HG03558 (cell line): ENCODE results near the gene SDHA.
"Not testable (repeated sequence)": the region's sequence is repeated elsewhere in the genome, so short reads cannot be mapped to it uniquely, and the experiment has no call there.

Source experiments
- ATAC-seq: cut with Tn5 transposase; IDR thresholded peaks from one replicate; pipeline ENCODE4 v1.9.1; 2021; ENCODE audit warnings: moderate number of reproducible peaks; ENCODE audit not compliant: unreplicated experiment; ENCODE audit errors: extremely low read depth

Gene SDHA

GRCh38 chr5:196350-196749, 21.8 kb upstream of the SDHA start:
- no peak for ATAC-seq

- not testable (repeated sequence) for ATAC-seq
Measured at GRCh38 chr5:197031-197430, 21.1 kb upstream of the SDHA start.

GRCh38 chr5:197892-198489, 20.1 kb upstream of the SDHA start:
- ATAC-seq = no peak

GRCh38 chr5:198516-199196, 19.5 kb upstream of the SDHA start:
- ATAC-seq = no peak

- no peak for ATAC-seq
Measured at GRCh38 chr5:199197-199949, 18.7 kb upstream of the SDHA start.

GRCh38 chr5:199950-200645, 18.0 kb upstream of the SDHA start:
- no peak for ATAC-seq

- ATAC-seq = no peak
Measured at GRCh38 chr5:200985-201384, 17.1 kb upstream of the SDHA start.

- no peak for ATAC-seq
Measured at GRCh38 chr5:201672-202071, 16.4 kb upstream of the SDHA start.

GRCh38 chr5:203246-203930, 14.7 kb upstream of the SDHA start:
- no peak for ATAC-seq

- no peak for ATAC-seq
Measured at GRCh38 chr5:204001-204400, 14.1 kb upstream of the SDHA start.

- ATAC-seq = no peak
Measured at GRCh38 chr5:204462-204861, 13.7 kb upstream of the SDHA start.

- no peak for ATAC-seq
Measured at GRCh38 chr5:204966-205670, 13.0 kb upstream of the SDHA start.

GRCh38 chr5:206406-206805, 11.7 kb upstream of the SDHA start:
- ATAC-seq = no peak

- ATAC-seq = no peak
Measured at GRCh38 chr5:206927-207536, 11.1 kb upstream of the SDHA start.

- ATAC-seq = no peak
Measured at GRCh38 chr5:207599-207998, 10.5 kb upstream of the SDHA start.

GRCh38 chr5:208449-209114, 9.5 kb upstream of the SDHA start:
- ATAC-seq = no peak

- ATAC-seq = no peak
Measured at GRCh38 chr5:213803-214395, 4.2 kb upstream of the SDHA start.

GRCh38 chr5:215256-215655, 2.9 kb upstream of the SDHA start:
- not testable (repeated sequence) for ATAC-seq
